Panc1 (cell line): ENCODE data around the gene MED13L. TPM values are rescaled to one million over a fixed set of nuclear protein-coding genes. Genes with fewer than 3 reads are reported as not detected.

Experiments
- ATAC-seq: fragments of 200-7000 bp; cut with Tn5 transposase; 2 replicates; pipeline ENCODE4 v1.9.1; 2020; ENCODE audit warnings: mild to moderate bottlenecking, moderate library complexity
- BruUV-seq: library from RNA; stranded (reverse); fragments of 400-500 nt; replicated peaks from 2 replicates; lab custom pipeline; 2021; lab: Mats Ljungman, UMichigan
- CTCF ChIA-PET: fragments of 300-600 bp; sonication (Branson Sonifier 250); formaldehyde crosslinking; loops from one replicate; lab custom pipeline; 2022; ENCODE audit warnings: antibody characterized with exemption; lab: Charles Lee
- POLR2A ChIA-PET: fragments of 300-600 bp; sonication (Branson Sonifier 250); formaldehyde crosslinking; loops from one replicate; lab custom pipeline; 2022; ENCODE audit warnings: antibody characterized with exemption; lab: Charles Lee
- DNase-seq: peaks from one replicate; pipeline ENCODE4 v3.0.0-alpha.2; 2010; ENCODE audit warnings: low read depth, low spot score
- H3K27ac ChIP-seq: 2 replicates; pipeline ENCODE4 v1.5.1; 2011; ENCODE audit warnings: mild to moderate bottlenecking, low read length, inconsistent platforms
- H3K27me3 ChIP-seq: fragments of 200-500 bp; sonication (Bioruptor generic); 2 replicates; pipeline ENCODE4 v1.6.0; 2014; ENCODE audit warnings: low read length, inconsistent platforms; ENCODE audit not compliant: control insufficient read depth, insufficient read depth
- H3K36me3 ChIP-seq: fragments of 200-500 bp; sonication (Bioruptor generic); 2 replicates; pipeline ENCODE4 v1.5.1; 2014; ENCODE audit warnings: inconsistent platforms, mild to moderate bottlenecking, low read length, moderate library complexity; ENCODE audit not compliant: control insufficient read depth, insufficient read depth
- H3K4me1 ChIP-seq: 2 replicates; pipeline ENCODE4 v1.5.1; 2011; ENCODE audit warnings: inconsistent platforms, mild to moderate bottlenecking, low read length, moderate library complexity; ENCODE audit not compliant: control insufficient read depth, insufficient read depth
- H3K4me3 ChIP-seq, 2 experiments: 2 replicates each; pipeline ENCODE4 v1.5.1; 2011 to 2012; ENCODE audit warnings: low read depth in 2 of 2, low read length in 2 of 2, mild to moderate bottlenecking in 2 of 2, inconsistent platforms in 1 of 2, moderate library complexity in 1 of 2
- H3K9me3 ChIP-seq: fragments of 200-500 bp; sonication (Bioruptor generic); 2 replicates; pipeline ENCODE4 v1.5.1; 2014; ENCODE audit warnings: low read depth, mild to moderate bottlenecking, inconsistent platforms, low read length, moderate library complexity; ENCODE audit not compliant: control insufficient read depth, insufficient read depth
- POLR2AphosphoS5 ChIP-seq: IDR thresholded peaks from 2 replicates; pipeline ENCODE4 v1.6.1; 2012; ENCODE audit warnings: mild to moderate bottlenecking, low read depth, low read length, moderate library complexity
- SIN3A ChIP-seq: IDR thresholded peaks from 2 replicates; pipeline ENCODE4 v1.6.1; 2012; ENCODE audit warnings: low read depth, mild to moderate bottlenecking, low read length, moderate library complexity, borderline replicate concordance; ENCODE audit not compliant: insufficient read depth
- TCF7L2 ChIP-seq: IDR thresholded peaks from 2 replicates; pipeline ENCODE4 v1.6.1; 2011; ENCODE audit warnings: mild to moderate bottlenecking, low read depth, low read length, inconsistent platforms
- in situ Hi-C: cut with HindIII; loops from 2 replicates; pipeline ENCODE4 v1.10.0; 2016; ENCODE audit warnings: low sequenced_read_pairs, low pct_unique_long_range_greater_than_20kb
- intact Hi-C: fragments of 100-400 bp; cut with micrococcal nuclease; formaldehyde crosslinking; loops from one replicate; pipeline ENCODE4 v1.10.0; 2022; ENCODE audit not compliant: unreplicated experiment
- total RNA-seq: library from RNA; stranded (reverse); gene quantifications from one replicate; pipeline ENCODE4 v1.2.1, GENCODE V29; 2021; ENCODE audit not compliant: unreplicated experiment
- TF ChIP-seq, protein P1 (sequence below): fragments of 450-650 bp; IDR thresholded peaks from 2 replicates; pipeline ENCODE4 v1.5.1; 2017; ENCODE audit warnings: mild to moderate bottlenecking
- TF ChIP-seq, protein P2 (sequence below), 2 experiments: IDR thresholded peaks; 2 replicates each; pipeline ENCODE4 v1.6.1; 2011 to 2012; ENCODE audit warnings: low read depth in 2 of 2, control low read depth in 1 of 2, low read length in 1 of 2, mild to moderate bottlenecking in 1 of 2, moderate library complexity in 1 of 2; ENCODE audit not compliant: insufficient read depth in 1 of 2

The MED13L gene
- total RNA-seq, 1 experiment from 2014 or later: 170 TPM

GRCh38 chr12:116297224-116297834, 19.8 kb upstream of the MED13L start:
- H3K4me3 ChIP-seq: no peak overlapping the region
- H3K27me3 ChIP-seq: no peaks in the 10 kb centered on the region
- in situ Hi-C loops (no loop called here), intact Hi-C loops (no loop called here)
- no TSS peak for BruUV-seq
- no peak for ATAC-seq
- TF ChIP-seq TCF7L2: no peak
- TF ChIP-seq, protein P1, sequence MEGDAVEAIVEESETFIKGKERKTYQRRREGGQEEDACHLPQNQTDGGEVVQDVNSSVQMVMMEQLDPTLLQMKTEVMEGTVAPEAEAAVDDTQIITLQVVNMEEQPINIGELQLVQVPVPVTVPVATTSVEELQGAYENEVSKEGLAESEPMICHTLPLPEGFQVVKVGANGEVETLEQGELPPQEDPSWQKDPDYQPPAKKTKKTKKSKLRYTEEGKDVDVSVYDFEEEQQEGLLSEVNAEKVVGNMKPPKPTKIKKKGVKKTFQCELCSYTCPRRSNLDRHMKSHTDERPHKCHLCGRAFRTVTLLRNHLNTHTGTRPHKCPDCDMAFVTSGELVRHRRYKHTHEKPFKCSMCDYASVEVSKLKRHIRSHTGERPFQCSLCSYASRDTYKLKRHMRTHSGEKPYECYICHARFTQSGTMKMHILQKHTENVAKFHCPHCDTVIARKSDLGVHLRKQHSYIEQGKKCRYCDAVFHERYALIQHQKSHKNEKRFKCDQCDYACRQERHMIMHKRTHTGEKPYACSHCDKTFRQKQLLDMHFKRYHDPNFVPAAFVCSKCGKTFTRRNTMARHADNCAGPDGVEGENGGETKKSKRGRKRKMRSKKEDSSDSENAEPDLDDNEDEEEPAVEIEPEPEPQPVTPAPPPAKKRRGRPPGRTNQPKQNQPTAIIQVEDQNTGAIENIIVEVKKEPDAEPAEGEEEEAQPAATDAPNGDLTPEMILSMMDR: no peak
- TF ChIP-seq SIN3A: no peak
- no peak for TF ChIP-seq POLR2AphosphoS5
- TF ChIP-seq, protein P2, sequence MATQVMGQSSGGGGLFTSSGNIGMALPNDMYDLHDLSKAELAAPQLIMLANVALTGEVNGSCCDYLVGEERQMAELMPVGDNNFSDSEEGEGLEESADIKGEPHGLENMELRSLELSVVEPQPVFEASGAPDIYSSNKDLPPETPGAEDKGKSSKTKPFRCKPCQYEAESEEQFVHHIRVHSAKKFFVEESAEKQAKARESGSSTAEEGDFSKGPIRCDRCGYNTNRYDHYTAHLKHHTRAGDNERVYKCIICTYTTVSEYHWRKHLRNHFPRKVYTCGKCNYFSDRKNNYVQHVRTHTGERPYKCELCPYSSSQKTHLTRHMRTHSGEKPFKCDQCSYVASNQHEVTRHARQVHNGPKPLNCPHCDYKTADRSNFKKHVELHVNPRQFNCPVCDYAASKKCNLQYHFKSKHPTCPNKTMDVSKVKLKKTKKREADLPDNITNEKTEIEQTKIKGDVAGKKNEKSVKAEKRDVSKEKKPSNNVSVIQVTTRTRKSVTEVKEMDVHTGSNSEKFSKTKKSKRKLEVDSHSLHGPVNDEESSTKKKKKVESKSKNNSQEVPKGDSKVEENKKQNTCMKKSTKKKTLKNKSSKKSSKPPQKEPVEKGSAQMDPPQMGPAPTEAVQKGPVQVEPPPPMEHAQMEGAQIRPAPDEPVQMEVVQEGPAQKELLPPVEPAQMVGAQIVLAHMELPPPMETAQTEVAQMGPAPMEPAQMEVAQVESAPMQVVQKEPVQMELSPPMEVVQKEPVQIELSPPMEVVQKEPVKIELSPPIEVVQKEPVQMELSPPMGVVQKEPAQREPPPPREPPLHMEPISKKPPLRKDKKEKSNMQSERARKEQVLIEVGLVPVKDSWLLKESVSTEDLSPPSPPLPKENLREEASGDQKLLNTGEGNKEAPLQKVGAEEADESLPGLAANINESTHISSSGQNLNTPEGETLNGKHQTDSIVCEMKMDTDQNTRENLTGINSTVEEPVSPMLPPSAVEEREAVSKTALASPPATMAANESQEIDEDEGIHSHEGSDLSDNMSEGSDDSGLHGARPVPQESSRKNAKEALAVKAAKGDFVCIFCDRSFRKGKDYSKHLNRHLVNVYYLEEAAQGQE (IDR thresholded peaks at IDR 0.05; ENCODE audit: insufficient read depth in 1 of 2, low read depth in 2 of 2, low read length in 1 of 2): no peak
- H3K27ac ChIP-seq: no peak overlapping the region
- H3K36me3 ChIP-seq: no peaks in the 10 kb centered on the region
- H3K9me3 ChIP-seq: no peaks in the 10 kb centered on the region
- no peak for DNase-seq
- ChIA-PET POLR2A (no interaction called here), CTCF (no interaction called here)
- H3K4me1 ChIP-seq: peaks cover 9% of the 10 kb centered on the region; the same call in 1 of the 2 replicates

DNA sequence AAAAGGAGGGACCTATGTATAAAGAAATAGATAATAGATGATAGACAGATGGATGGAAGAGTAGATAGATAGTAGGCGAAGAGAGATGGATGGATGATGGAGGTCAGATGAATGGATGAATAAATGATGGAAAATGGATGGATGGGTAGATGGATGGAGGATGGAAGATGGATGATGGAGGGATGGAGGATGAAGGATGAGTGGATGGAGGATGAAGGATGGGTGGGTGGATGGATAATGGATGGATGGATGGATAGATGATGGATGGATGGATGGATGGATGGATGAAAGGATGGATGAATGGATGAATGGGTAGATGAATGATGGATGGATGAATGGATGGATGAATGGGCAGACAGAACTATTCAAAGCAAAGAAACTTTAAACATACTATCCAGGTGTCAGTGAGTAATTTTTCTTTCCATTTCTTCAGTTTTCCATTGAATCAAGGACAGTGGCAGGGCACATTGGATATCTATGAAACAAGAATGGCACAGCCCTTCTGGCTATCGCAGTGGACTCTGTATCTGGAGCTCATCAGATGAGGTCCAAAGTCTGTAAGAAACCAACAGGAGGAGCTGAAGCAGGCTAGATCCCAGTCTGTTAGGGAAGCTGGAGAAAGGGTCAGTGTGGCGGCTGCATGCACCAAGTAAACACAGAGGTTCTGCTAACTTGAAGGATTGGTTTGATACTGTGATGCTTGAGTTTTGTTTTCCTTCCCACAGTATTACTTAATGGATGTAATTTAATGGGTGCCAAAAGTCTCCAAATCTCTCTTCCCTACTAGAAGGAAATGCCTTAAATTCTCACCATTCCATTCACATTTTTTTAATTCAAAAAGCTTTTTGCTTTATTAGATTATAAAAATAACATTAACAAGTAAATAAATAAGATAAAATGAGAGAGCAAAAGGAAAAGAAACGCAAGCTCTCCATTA, 18.1 kb upstream of the MED13L start:
- no peak for ATAC-seq
- ChIA-PET POLR2A (no interaction called here), CTCF (no interaction called here)
- intact Hi-C loops (no loop called here), in situ Hi-C loops (no loop called here)
- no peaks in the 10 kb centered on the region for H3K27me3 ChIP-seq
- no peak for TF ChIP-seq SIN3A
- TF ChIP-seq, protein P2 (IDR thresholded peaks at IDR 0.05; ENCODE audit: insufficient read depth in 1 of 2, low read depth in 2 of 2, low read length in 1 of 2): no peak
- TF ChIP-seq, protein P1: no peak
- TF ChIP-seq POLR2AphosphoS5: no peak
- no peak overlapping the region for H3K4me3 ChIP-seq
- peaks cover 9% of the 10 kb centered on the region; the same call in 1 of the 2 replicates for H3K4me1 ChIP-seq
- no peaks in the 10 kb centered on the region for H3K36me3 ChIP-seq
- H3K9me3 ChIP-seq: no peaks in the 10 kb centered on the region
- DNase-seq: no peak
- no peak overlapping the region for H3K27ac ChIP-seq
- no TSS peak for BruUV-seq
